CD14-positive monocyte (primary cell): ENCODE data around the gene AHCTF1. TPM values are rescaled to one million over a fixed set of nuclear protein-coding genes. Genes with fewer than 3 reads are reported as not detected.
A peak's percentile ranks its signal among the peaks of the same experiment; 100 is the strongest.

Source experiments
- DNase-seq, 3 donors: peaks; one replicate each; pipeline ENCODE4 v3.0.0-alpha.2; 2011 to 2022
- H2AFZ ChIP-seq: 2 replicates; pipeline ENCODE4 v1.6.0; 2012; ENCODE audit warnings: mild to moderate bottlenecking, low read depth, low read length, inconsistent platforms; ENCODE audit not compliant: insufficient read depth, poor library complexity, severe bottlenecking
- H3K27ac ChIP-seq, 2 donors: 1 replicate in 1 of 2; 2 replicates in 1 of 2; pipeline ENCODE4 v1.5.1; 2012 to 2013; ENCODE audit warnings: low read length in 2 of 2, control low read depth in 1 of 2, inconsistent platforms in 1 of 2, low read depth in 1 of 2, mild to moderate bottlenecking in 1 of 2
- H3K27me3 ChIP-seq, 2 donors: one replicate each; pipeline versions ENCODE4 v1.6.0 to v1.6.1; 2011 to 2013; ENCODE audit warnings: low read length in 2 of 2; ENCODE audit not compliant: control insufficient read depth in 2 of 2, insufficient read depth in 2 of 2
- H3K36me3 ChIP-seq, 2 donors: replicated peaks in 1 of 2; 1 replicate in 1 of 2; 2 replicates in 1 of 2; pipeline versions ENCODE4 v1.5.1 to v1.6.1; 2012 to 2013; ENCODE audit warnings: low read length in 2 of 2, control low read depth in 1 of 2, inconsistent platforms in 1 of 2, mild to moderate bottlenecking in 1 of 2; ENCODE audit not compliant: insufficient read depth in 2 of 2, control insufficient read depth in 1 of 2
- H3K4me1 ChIP-seq, 2 donors: 1 replicate in 1 of 2; 2 replicates in 1 of 2; pipeline versions ENCODE4 v1.5.1 to v1.6.1; 2012 to 2013; ENCODE audit warnings: low read length in 2 of 2, control low read depth in 1 of 2, inconsistent platforms in 1 of 2, mild to moderate bottlenecking in 1 of 2, moderate library complexity in 1 of 2; ENCODE audit not compliant: insufficient read depth in 2 of 2, control insufficient read depth in 1 of 2
- H3K4me2 ChIP-seq: replicated peaks from 2 replicates; pipeline ENCODE3; 2012; ENCODE audit warnings: low read length, moderate library complexity, mild to moderate bottlenecking; ENCODE audit not compliant: poor library complexity, severe bottlenecking; ENCODE audit errors: extremely low read depth
- H3K4me3 ChIP-seq, 3 experiments: fragments of 200-600 bp in 1 of 3; sonication (generic) in 1 of 3; replicated peaks in 1 of 3; 1 replicate in 2 of 3; 2 replicates in 1 of 3; pipeline ENCODE4 v1.5.1; 2011 to 2013; ENCODE audit warnings: low read length in 3 of 3, mild to moderate bottlenecking in 3 of 3, control low read depth in 2 of 3, low read depth in 2 of 3, inconsistent platforms in 1 of 3, moderate library complexity in 1 of 3
- H3K79me2 ChIP-seq: 2 replicates; pipeline ENCODE4 v1.6.0; 2012; ENCODE audit warnings: mild to moderate bottlenecking, control low read depth, inconsistent platforms, low read length, moderate library complexity; ENCODE audit not compliant: insufficient read depth
- H3K9ac ChIP-seq: 2 replicates; pipeline ENCODE4 v1.6.0; 2017; ENCODE audit warnings: low read length, mild to moderate bottlenecking; ENCODE audit not compliant: insufficient read depth, poor library complexity, severe bottlenecking
- H3K9me3 ChIP-seq, 2 donors: replicated peaks in 1 of 2; 1 replicate in 1 of 2; 2 replicates in 1 of 2; pipeline versions ENCODE4 v1.5.1 to v1.6.1; 2012 to 2013; ENCODE audit warnings: low read length in 2 of 2, control low read depth in 1 of 2; ENCODE audit not compliant: control insufficient read depth in 1 of 2, insufficient read depth in 1 of 2
- H4K20me1 ChIP-seq: 2 replicates; pipeline ENCODE4 v1.6.0; 2012; ENCODE audit warnings: mild to moderate bottlenecking, low read length, control low read depth, moderate library complexity; ENCODE audit not compliant: insufficient read depth
- H3K27ac Mint-ChIP-seq, 7 donors: one replicate each; pipeline ENCODE4 v1.8.0; 2020; ENCODE audit warnings: mild to moderate bottlenecking in 7 of 7, mixed read lengths in 7 of 7, moderate library complexity in 6 of 7, inconsistent platforms in 2 of 7
- H3K27me3 Mint-ChIP-seq, 3 donors: one replicate each; pipeline ENCODE4 v1.8.0; 2021 to 2022; ENCODE audit warnings: low read depth in 3 of 3, mild to moderate bottlenecking in 3 of 3, mixed read lengths in 3 of 3, moderate library complexity in 3 of 3, inconsistent platforms in 1 of 3
- H3K36me3 Mint-ChIP-seq, 2 donors: one replicate each; pipeline ENCODE4 v1.8.0; 2020; ENCODE audit warnings: mixed read lengths in 2 of 2, inconsistent platforms in 1 of 2, mild to moderate bottlenecking in 1 of 2
- H3K4me1 Mint-ChIP-seq: one replicate; pipeline ENCODE4 v1.8.0; 2020; ENCODE audit warnings: mild to moderate bottlenecking, mixed read lengths
- H3K4me3 Mint-ChIP-seq, 2 donors: one replicate each; pipeline ENCODE4 v1.8.0; 2020; ENCODE audit warnings: mild to moderate bottlenecking in 2 of 2, mixed read lengths in 2 of 2, moderate library complexity in 1 of 2
- H3K9me3 Mint-ChIP-seq, 7 donors: one replicate each; pipeline ENCODE4 v1.8.0; 2020 to 2022; ENCODE audit warnings: mixed read lengths in 7 of 7, mild to moderate bottlenecking in 6 of 7, moderate library complexity in 6 of 7, inconsistent platforms in 2 of 7
- CTCF ChIP-seq: fragments of 200-600 bp; IDR thresholded peaks from one replicate; pipeline ENCODE4 v1.8.0; 2022; ENCODE audit warnings: antibody characterized with exemption, mild to moderate bottlenecking
- WGBS: methylation state at CpG from one replicate; pipeline ENCODE4 v1.1.5; 2013; ENCODE audit warnings: missing lambda C conversion rate; ENCODE audit not compliant: insufficient coverage; 5-methylcytosine and 5-hydroxymethylcytosine counted together
- intact Hi-C, 2 donors: fragments of 100-400 bp; cut with micrococcal nuclease; formaldehyde crosslinking; loops; one replicate each; pipeline versions ENCODE4 v1.15.0 to v1.15.1; 2023
- polyA plus RNA-seq, 3 donors: library from polyadenylated mRNA; depleted of rRNA in 1 of 3; unstranded in 2 of 3; stranded (reverse) in 1 of 3; fragments of 300-500 nt in 2 of 3; fragments of >200 nt in 1 of 3; fragmentation: Illumina TruSeq in 2 of 3; gene quantifications; 1 replicate in 2 of 3; 2 replicates in 1 of 3; pipeline ENCODE4 v1.2.3, GENCODE V29; 2012 to 2021

The AHCTF1 gene
- polyA plus RNA-seq, 3 donors: 2.4 to 8.8 (median 5.4) TPM

GRCh38 chr1:246923482-246923881, 8.3 kb downstream of the AHCTF1 start:
- no peaks in the 10 kb centered on the region for H3K4me1 ChIP-seq
- H3K36me3 Mint-ChIP-seq: peaks cover 20 to 32% of the 10 kb centered on the region in 2 donors
- H4K20me1 ChIP-seq: peaks cover 77% of the 10 kb centered on the region

GRCh38 chr1:246921481-246921880, 10.3 kb downstream of the AHCTF1 start:
- Mint-ChIP-seq H3K36me3 (peaks cover 22 to 33% of the 10 kb centered on the region in 2 donors), H3K27ac (no peak overlapping the region), H3K4me1 (peaks cover 19% of the 10 kb centered on the region), H3K9me3 (peaks cover 2 to 6% (median 5%) of the 10 kb centered on the region in 7 donors), H3K27me3 (peaks cover 0 to 3% (median 0%) of the 10 kb centered on the region in 3 donors), H3K4me3 (no peak overlapping the region)
- Histone ChIP-seq H3K4me2 (no peak overlapping the region), H4K20me1 (peaks cover 78% of the 10 kb centered on the region), H3K27ac (no peak overlapping the region), H3K9ac (no peak overlapping the region), H3K36me3 (peaks cover 12 to 35% of the 10 kb centered on the region in 2 donors), H3K27me3 (no peaks in the 10 kb centered on the region), H3K9me3 (peaks cover 0 to 12% of the 10 kb centered on the region in 2 donors), H2AFZ (no peak overlapping the region), H3K4me3 (no peak overlapping the region), H3K4me1 (no peaks in the 10 kb centered on the region), H3K79me2 (peaks cover 90% of the 10 kb centered on the region)
- no CpG with 5 or more reads among the region's 3 CpGs for WGBS
- intact Hi-C loops: no loop called here
- no peak for TF ChIP-seq CTCF
- DNase-seq: no peak

More at GRCh38 chr1:246923482-246923881, 8.3 kb downstream of the AHCTF1 start:
- Histone ChIP-seq H2AFZ (no peak overlapping the region), H3K9ac (no peak overlapping the region), H3K4me2 (no peak overlapping the region), H3K27me3 (no peaks in the 10 kb centered on the region), H3K9me3 (peaks cover 0 to 20% of the 10 kb centered on the region in 2 donors), H3K27ac (peak overlapping the region in 1 of 2 donors; percentile 36), H3K36me3 (peaks cover 3 to 25% of the 10 kb centered on the region in 2 donors), H3K4me3 (no peak overlapping the region), H3K79me2 (peaks cover 97% of the 10 kb centered on the region)
- intact Hi-C loops: no loop called here
- no peak for TF ChIP-seq CTCF
- WGBS: no CpG with 5 or more reads among the region's 5 CpGs
- no peak overlapping the region for H3K4me3 Mint-ChIP-seq
- peaks cover 8 to 14% (median 11%) of the 10 kb centered on the region in 7 donors for H3K9me3 Mint-ChIP-seq
- H3K27me3 Mint-ChIP-seq: peaks cover 0 to 3% (median 0%) of the 10 kb centered on the region in 3 donors
- DNase-seq: no peak
- H3K27ac Mint-ChIP-seq: peak overlapping the region in 2 of 7 donors; percentile 35 to 38
- peaks cover 20% of the 10 kb centered on the region for H3K4me1 Mint-ChIP-seq
